Smooth muscle cell (in vitro differentiated cells): ENCODE results near the gene RAC2. TPM values are rescaled to one million over a fixed set of nuclear protein-coding genes. Genes with fewer than 3 reads are reported as not detected.

Experiments used
- DNase-seq: peaks from one replicate; lab custom pipeline; 2025; ENCODE audit not compliant: unreplicated experiment; lab: John Stamatoyannopoulos, UW
- H2AFZ ChIP-seq: fragments of 200-600 bp; sonication (generic); 2 replicates; pipeline ENCODE4 v1.6.0; 2016; ENCODE audit warnings: antibody characterized with exemption, low read depth, mild to moderate bottlenecking
- H3F3A ChIP-seq: fragments of 200-600 bp; sonication (generic); 2 replicates; pipeline ENCODE4 v1.6.0; 2017; ENCODE audit warnings: antibody characterized with exemption, low read depth
- H3K27ac ChIP-seq: fragments of 200-600 bp; sonication (generic); 2 replicates; pipeline ENCODE4 v1.5.1; 2016; ENCODE audit warnings: low read depth, mild to moderate bottlenecking
- H3K27me3 ChIP-seq: fragments of 200-600 bp; sonication (generic); 2 replicates; pipeline ENCODE4 v1.6.1; 2016; ENCODE audit warnings: low read depth, mild to moderate bottlenecking
- H3K36me3 ChIP-seq: fragments of 200-600 bp; sonication (generic); 2 replicates; pipeline ENCODE4 v1.5.1; 2016; ENCODE audit warnings: low read depth
- H3K4me1 ChIP-seq: fragments of 200-600 bp; sonication (generic); 2 replicates; pipeline ENCODE4 v1.5.1; 2016; ENCODE audit warnings: low read depth
- H3K4me2 ChIP-seq: fragments of 200-600 bp; sonication (generic); 2 replicates; pipeline ENCODE4 v1.6.0; 2016; ENCODE audit warnings: mild to moderate bottlenecking
- H3K4me3 ChIP-seq: fragments of 200-600 bp; sonication (generic); 2 replicates; pipeline ENCODE4 v1.5.1; 2016; ENCODE audit warnings: mild to moderate bottlenecking
- H3K79me2 ChIP-seq: fragments of 200-600 bp; sonication (generic); 2 replicates; pipeline ENCODE4 v1.6.0; 2016; ENCODE audit warnings: low read depth, mild to moderate bottlenecking
- H3K9ac ChIP-seq: fragments of 200-600 bp; sonication (generic); 2 replicates; pipeline ENCODE4 v1.6.0; 2016; ENCODE audit warnings: low read depth
- H3K9me3 ChIP-seq: fragments of 200-600 bp; sonication (generic); replicated peaks from 2 replicates; pipeline ENCODE4 v1.5.1; 2016; ENCODE audit warnings: low read depth
- H4K20me1 ChIP-seq: fragments of 200-600 bp; sonication (generic); 2 replicates; pipeline ENCODE4 v1.6.0; 2016; ENCODE audit warnings: low read depth
- CTCF ChIP-seq: fragments of 200-600 bp; sonication (generic); IDR thresholded peaks from 2 replicates; pipeline ENCODE4 v1.5.1; 2017; ENCODE audit warnings: borderline replicate concordance, mild to moderate bottlenecking, antibody characterized with exemption; ENCODE audit not compliant: insufficient read depth, poor library complexity, severe bottlenecking
- WGBS: methylation state at CpG from one replicate; pipeline ENCODE4 v1.1.7; 2016; ENCODE audit warnings: low lambda C conversion rate; 5-methylcytosine and 5-hydroxymethylcytosine counted together
- polyA plus RNA-seq: library from polyadenylated mRNA; unstranded; fragments of >200 nt; fragmentation: Nextera tagmentation; extraction: Ambion mirVana; gene quantifications from 2 replicates; pipeline ENCODE4 v1.2.1, GENCODE V29; 2016
- total RNA-seq: library from RNA; depleted of rRNA; stranded (reverse); fragments of >200 nt; gene quantifications from 2 replicates; pipeline ENCODE4 v1.2.3, GENCODE V29; 2014

Gene RAC2
- total and polyA plus RNA-seq, 2 experiments from 2014 or later: 3.6 to 4.0 TPM

- no peaks in the 10 kb centered on the region for H3K9me3 ChIP-seq
- no peak for TF ChIP-seq CTCF
- H3K4me2 ChIP-seq: no peak overlapping the region
- H3K9ac ChIP-seq: no peak overlapping the region
- no peaks in the 10 kb centered on the region for H3F3A ChIP-seq
- H3K27ac ChIP-seq: no peak overlapping the region
- H4K20me1 ChIP-seq: no peaks in the 10 kb centered on the region
- no peak overlapping the region for H2AFZ ChIP-seq
- H3K4me1 ChIP-seq: peaks cover 7% of the 10 kb centered on the region
- no peaks in the 10 kb centered on the region for H3K36me3 ChIP-seq
- peaks cover 4% of the 10 kb centered on the region for H3K27me3 ChIP-seq
- no peak overlapping the region for H3K4me3 ChIP-seq
- H3K79me2 ChIP-seq: no peaks in the 10 kb centered on the region
- WGBS: 81% methylated on average over 12 of the region's 12 CpGs
- DNase-seq: no peak
Observed at GRCh38 chr22:37281646-37282384, 37.7 kb upstream of the RAC2 start.

- Histone ChIP-seq H3K27me3 (peaks cover under 1% of the 10 kb centered on the region), H3K9me3 (no peaks in the 10 kb centered on the region), H3K79me2 (no peaks in the 10 kb centered on the region), H3F3A (no peaks in the 10 kb centered on the region), H3K4me1 (peaks cover 7% of the 10 kb centered on the region), H3K4me3 (no peak overlapping the region), H3K9ac (no peak overlapping the region), H2AFZ (no peak overlapping the region), H3K27ac (no peak overlapping the region), H3K4me2 (no peak overlapping the region), H3K36me3 (no peaks in the 10 kb centered on the region), H4K20me1 (no peaks in the 10 kb centered on the region)
- no peak for TF ChIP-seq CTCF
- 96% methylated on average over 7 of the region's 7 CpGs for WGBS
- DNase-seq: no peak
Observed at GRCh38 chr22:37281195-37281594, 37.1 kb upstream of the RAC2 start.

- no peak for DNase-seq
- WGBS: 99% methylated on average over 5 of the region's 5 CpGs
- Histone ChIP-seq H3K4me3 (no peak overlapping the region), H3F3A (no peaks in the 10 kb centered on the region), H3K9me3 (no peaks in the 10 kb centered on the region), H3K9ac (no peak overlapping the region), H3K36me3 (no peaks in the 10 kb centered on the region), H2AFZ (no peak overlapping the region), H3K27ac (no peak overlapping the region), H3K79me2 (no peaks in the 10 kb centered on the region), H3K4me1 (peaks cover 7% of the 10 kb centered on the region), H4K20me1 (no peaks in the 10 kb centered on the region), H3K27me3 (no peaks in the 10 kb centered on the region), H3K4me2 (no peak overlapping the region)
- TF ChIP-seq CTCF: no peak
Observed at GRCh38 chr22:37280718-37281117, 36.6 kb upstream of the RAC2 start.
